C4-2B (cell line): ENCODE measurements around the gene LRIG1.

Experiments
- H3K27ac ChIP-seq: fragments of 450-650 bp; 2 replicates; pipeline ENCODE4 v1.5.1; 2017
- CTCF ChIP-seq: fragments of 450-650 bp; conservative IDR thresholded peaks from 2 replicates; pipeline ENCODE4 v1.5.1; 2017; ENCODE audit warnings: mild to moderate bottlenecking
- ZFX ChIP-seq: fragments of 450-650 bp; IDR thresholded peaks from 2 replicates; pipeline ENCODE4 v1.6.1; 2017

LRIG1 gene

GRCh38 chr3:66470285-66470684, 30.5 kb downstream of the LRIG1 start:
- no peak overlapping the region for H3K27ac ChIP-seq
- TF ChIP-seq CTCF, result no peak
- no peak for TF ChIP-seq ZFX

- TF ChIP-seq ZFX, result no peak
- no peak for TF ChIP-seq CTCF
- no peak overlapping the region for H3K27ac ChIP-seq
These were observed 31.6 kb downstream of the LRIG1 start for GRCh38 chr3:66469220-66469640.

- no peak overlapping the region for H3K27ac ChIP-seq
These were observed 32.7 kb downstream of the LRIG1 start for GRCh38 chr3:66467996-66468735.

GRCh38 chr3:66466606-66467270, 34.1 kb downstream of the LRIG1 start:
- no peak overlapping the region for H3K27ac ChIP-seq
- TF ChIP-seq CTCF (no peak), ZFX (no peak)

More at GRCh38 chr3:66467996-66468735, 32.7 kb downstream of the LRIG1 start:
- TF ChIP-seq ZFX (no peak), CTCF (no peak)

GRCh38 chr3:66465587-66465986, 35.2 kb downstream of the LRIG1 start:
- no peak overlapping the region for H3K27ac ChIP-seq
- no peak for TF ChIP-seq ZFX
- no peak for TF ChIP-seq CTCF

- H3K27ac ChIP-seq, result no peak overlapping the region
- TF ChIP-seq CTCF (no peak), ZFX (no peak)
These were observed 35.8 kb downstream of the LRIG1 start for GRCh38 chr3:66465034-66465433.

- H3K27ac ChIP-seq, result no peak overlapping the region
- TF ChIP-seq CTCF, result no peak
- no peak for TF ChIP-seq ZFX
These were observed 36.3 kb downstream of the LRIG1 start for GRCh38 chr3:66464512-66464894.
